ENCODE measurements around the gene HNRNPM. TPM values are rescaled to one million over a fixed set of nuclear protein-coding genes. Genes with fewer than 3 reads are reported as not detected.

HNRNPM gene
- total and polyA plus RNA-seq, 11 donors = 43.4 to 183 (median 95.3) TPM

GRCh38 chr19:8501516-8501915 lies 56.7 kb downstream of the HNRNPM start:
- 73 to 79% (median 78%) methylated on average over 6 of the region's 6 CpGs for WGBS, 4 donors
- peak overlapping the region in 1 of 12 donors; percentile 51 for H3K4me3 ChIP-seq
- ATAC-seq (no peak), DNase-seq (no peak)
- H3K36me3 ChIP-seq = no peaks in the 10 kb centered on the region
- no peaks in the 10 kb centered on the region for H3K9me3 ChIP-seq
- intact Hi-C loops (cut with DNase I) = loop anchor here in 2 of 10 donors (10.0 kb wide), 2 partner anchors 57 to 87 kb away; partner anchors contain the start of genes HNRNPM (in 1 of the 2) and MARCHF2 (in 1 of the 2)
- peak overlapping the region in 1 of 12 donors; percentile 76 for H3K27ac ChIP-seq
- peaks cover 0 to 53% (median 9%) of the 10 kb centered on the region in 12 donors for H3K4me1 ChIP-seq
- no peak for TF ChIP-seq POLR2A (IDR thresholded peaks at IDR 0.05)
- TF ChIP-seq, protein P1, sequence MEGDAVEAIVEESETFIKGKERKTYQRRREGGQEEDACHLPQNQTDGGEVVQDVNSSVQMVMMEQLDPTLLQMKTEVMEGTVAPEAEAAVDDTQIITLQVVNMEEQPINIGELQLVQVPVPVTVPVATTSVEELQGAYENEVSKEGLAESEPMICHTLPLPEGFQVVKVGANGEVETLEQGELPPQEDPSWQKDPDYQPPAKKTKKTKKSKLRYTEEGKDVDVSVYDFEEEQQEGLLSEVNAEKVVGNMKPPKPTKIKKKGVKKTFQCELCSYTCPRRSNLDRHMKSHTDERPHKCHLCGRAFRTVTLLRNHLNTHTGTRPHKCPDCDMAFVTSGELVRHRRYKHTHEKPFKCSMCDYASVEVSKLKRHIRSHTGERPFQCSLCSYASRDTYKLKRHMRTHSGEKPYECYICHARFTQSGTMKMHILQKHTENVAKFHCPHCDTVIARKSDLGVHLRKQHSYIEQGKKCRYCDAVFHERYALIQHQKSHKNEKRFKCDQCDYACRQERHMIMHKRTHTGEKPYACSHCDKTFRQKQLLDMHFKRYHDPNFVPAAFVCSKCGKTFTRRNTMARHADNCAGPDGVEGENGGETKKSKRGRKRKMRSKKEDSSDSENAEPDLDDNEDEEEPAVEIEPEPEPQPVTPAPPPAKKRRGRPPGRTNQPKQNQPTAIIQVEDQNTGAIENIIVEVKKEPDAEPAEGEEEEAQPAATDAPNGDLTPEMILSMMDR (IDR thresholded peaks at IDR 0.05) = no peak
- H3K27me3 ChIP-seq = no peaks in the 10 kb centered on the region

GRCh38 chr19:8501981-8502380 lies 57.2 kb downstream of the HNRNPM start:
- H3K4me1 ChIP-seq = peaks cover 0 to 57% (median 10%) of the 10 kb centered on the region in 12 donors
- 69 to 85% (median 74%) methylated on average over 2 to 14 of the region's 14 CpGs for WGBS, 4 donors
- no peaks in the 10 kb centered on the region for H3K36me3 ChIP-seq
- no peaks in the 10 kb centered on the region for H3K27me3 ChIP-seq
- H3K27ac ChIP-seq = peak overlapping the region in 1 of 12 donors; percentile 76
- intact Hi-C loops (cut with DNase I) = loop anchor here in 2 of 10 donors (10.0 kb wide), 2 partner anchors 57 to 87 kb away; partner anchors contain the start of genes HNRNPM (in 1 of the 2) and MARCHF2 (in 1 of the 2)
- TF ChIP-seq POLR2A (IDR thresholded peaks at IDR 0.05) = no peak
- TF ChIP-seq, protein P1 (IDR thresholded peaks at IDR 0.05) = no peak
- DNase-seq = no peak
- peak overlapping the region in 1 of 12 donors; percentile 51 for H3K4me3 ChIP-seq
- no peak for ATAC-seq
- H3K9me3 ChIP-seq = no peaks in the 10 kb centered on the region

DNA sequence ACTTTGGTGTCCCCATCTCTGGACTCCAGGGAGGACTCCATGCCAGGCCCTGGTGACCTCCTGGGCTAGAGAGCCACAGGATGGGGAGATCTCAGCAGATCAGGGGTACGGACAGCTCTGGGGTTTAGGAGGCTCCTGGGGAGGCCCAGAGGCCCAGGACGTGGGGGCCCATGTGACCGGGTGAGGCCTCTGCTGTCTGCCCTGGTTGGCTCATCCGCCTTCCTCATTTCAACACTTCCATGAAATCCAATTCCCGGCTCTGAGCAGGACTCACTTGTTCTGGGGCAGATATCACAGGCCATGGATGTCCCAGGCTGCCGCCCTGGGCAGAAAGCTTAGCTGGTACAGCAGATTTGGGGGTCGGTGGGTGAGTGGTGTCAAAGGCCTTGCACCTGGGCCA lies 58.7 kb downstream of the HNRNPM start:
- TF ChIP-seq, protein P1 (IDR thresholded peaks at IDR 0.05) = no peak
- TF ChIP-seq POLR2A (IDR thresholded peaks at IDR 0.05) = no peak
- DNase-seq (no peak), ATAC-seq (no peak)
- Histone ChIP-seq H3K9me3 (no peaks in the 10 kb centered on the region), H3K4me3 (no peak overlapping the region), H3K27ac (peak overlapping the region in 1 of 12 donors; percentile 69), H3K4me1 (peaks cover 0 to 57% (median 10%) of the 10 kb centered on the region in 12 donors), H3K27me3 (no peaks in the 10 kb centered on the region), H3K36me3 (no peaks in the 10 kb centered on the region)
- intact Hi-C loops (cut with DNase I) = loop anchor here in 2 of 10 donors (10.0 kb wide), 2 partner anchors 59 to 89 kb away; partner anchors contain the start of genes HNRNPM (in 1 of the 2) and MARCHF2 (in 1 of the 2)
- 82 to 97% (median 90%) methylated on average over 6 to 7 of the region's 7 CpGs for WGBS, 4 donors

DNA sequence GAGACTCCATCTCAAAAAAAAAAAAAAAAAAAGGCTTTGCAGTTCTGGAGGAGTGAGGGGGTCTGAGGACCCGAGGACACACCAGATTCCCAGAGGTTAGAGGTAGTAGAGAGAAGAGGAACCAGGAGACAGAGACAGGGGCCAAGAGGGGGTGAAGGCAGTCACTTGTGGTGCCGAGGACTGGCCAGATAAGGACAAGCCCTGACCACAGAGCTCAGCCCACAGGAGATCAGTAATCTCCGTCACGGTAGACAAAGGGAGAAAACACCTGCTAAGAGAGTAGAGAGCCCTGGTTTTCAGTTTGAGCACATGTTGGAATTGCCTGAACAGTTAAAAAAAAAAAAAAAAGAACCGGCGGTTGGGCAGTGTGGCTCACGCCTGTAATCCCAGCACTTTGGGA lies 59.4 kb downstream of the HNRNPM start:
- Histone ChIP-seq H3K4me3 (no peak overlapping the region), H3K27me3 (no peaks in the 10 kb centered on the region), H3K9me3 (no peaks in the 10 kb centered on the region), H3K27ac (peak overlapping the region in 1 of 12 donors; percentile 69), H3K36me3 (no peaks in the 10 kb centered on the region), H3K4me1 (peaks cover 0 to 57% (median 10%) of the 10 kb centered on the region in 12 donors)
- ATAC-seq = no peak
- TF ChIP-seq POLR2A (IDR thresholded peaks at IDR 0.05) = no peak
- TF ChIP-seq, protein P1 (IDR thresholded peaks at IDR 0.05) = no peak
- intact Hi-C loops (cut with DNase I) = loop anchor here in 3 of 10 donors (2.0 to 10.0 kb wide), 3 partner anchors 59 to 91 kb away; partner anchors contain the start of genes MARCHF2 (in 2 of the 3) and HNRNPM (in 1 of the 3)
- DNase-seq = no peak
- WGBS, 4 donors = 76 to 90% (median 88%) methylated on average over 7 of the region's 7 CpGs
